ENCODE data around the gene DNMT3B. TPM values are rescaled to one million over a fixed set of nuclear protein-coding genes. Genes with fewer than 3 reads are reported as not detected.

The DNMT3B gene
- total and polyA plus RNA-seq, 9 of the 15 experiments (the other 6 are each of a cell fraction or from before 2014, with no cell fraction given) = 9.3 to 74.8 (median 49.1) TPM

- TF ChIP-seq GATA2 (CRISPR knock-in tag; IDR thresholded peaks at IDR 0.05) (peak; percentile 98), SRSF1 (IDR thresholded peaks at IDR 0.05; ENCODE audit: low read depth, low read length) (no peak), RBM17 (IDR thresholded peaks at IDR 0.05; ENCODE audit: borderline replicate concordance, low read depth, low read length) (no peak), SMARCA5 (IDR thresholded peaks at IDR 0.05) (peak; percentile 97), COPS2 (conservative IDR thresholded peaks at IDR 0.05) (no peak), ZNF133 (CRISPR knock-in tag; IDR thresholded peaks at IDR 0.05) (no peak), POLR2G (IDR thresholded peaks at IDR 0.05; ENCODE audit: low read depth, low read length) (no peak), RAD51 (IDR thresholded peaks at IDR 0.05; ENCODE audit: borderline replicate concordance, low read depth) (peak; percentile 40; the same call in 1 of the 2 replicates), FOSL1 (tag; conservative IDR thresholded peaks at IDR 0.05) (peak; percentile 94), RFX1 (IDR thresholded peaks at IDR 0.05) (no peak), ZBED1 (IDR thresholded peaks at IDR 0.05) (peak; percentile 90; the same call in 1 of the 2 replicates), ILK (tag; IDR thresholded peaks at IDR 0.05; ENCODE audit: borderline replicate concordance, low read depth) (no peak), HLTF (IDR thresholded peaks at IDR 0.05) (peak; percentile 48), KLF6 (CRISPR knock-in tag; IDR thresholded peaks at IDR 0.05; ENCODE audit: borderline replicate concordance) (peak; percentile 33; the same call in 1 of the 2 replicates)
- TF ChIP-seq, protein P1, sequence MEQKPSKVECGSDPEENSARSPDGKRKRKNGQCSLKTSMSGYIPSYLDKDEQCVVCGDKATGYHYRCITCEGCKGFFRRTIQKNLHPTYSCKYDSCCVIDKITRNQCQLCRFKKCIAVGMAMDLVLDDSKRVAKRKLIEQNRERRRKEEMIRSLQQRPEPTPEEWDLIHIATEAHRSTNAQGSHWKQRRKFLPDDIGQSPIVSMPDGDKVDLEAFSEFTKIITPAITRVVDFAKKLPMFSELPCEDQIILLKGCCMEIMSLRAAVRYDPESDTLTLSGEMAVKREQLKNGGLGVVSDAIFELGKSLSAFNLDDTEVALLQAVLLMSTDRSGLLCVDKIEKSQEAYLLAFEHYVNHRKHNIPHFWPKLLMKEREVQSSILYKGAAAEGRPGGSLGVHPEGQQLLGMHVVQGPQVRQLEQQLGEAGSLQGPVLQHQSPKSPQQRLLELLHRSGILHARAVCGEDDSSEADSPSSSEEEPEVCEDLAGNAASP (IDR thresholded peaks at IDR 0.05) = no peak
- TF ChIP-seq, protein P2, sequence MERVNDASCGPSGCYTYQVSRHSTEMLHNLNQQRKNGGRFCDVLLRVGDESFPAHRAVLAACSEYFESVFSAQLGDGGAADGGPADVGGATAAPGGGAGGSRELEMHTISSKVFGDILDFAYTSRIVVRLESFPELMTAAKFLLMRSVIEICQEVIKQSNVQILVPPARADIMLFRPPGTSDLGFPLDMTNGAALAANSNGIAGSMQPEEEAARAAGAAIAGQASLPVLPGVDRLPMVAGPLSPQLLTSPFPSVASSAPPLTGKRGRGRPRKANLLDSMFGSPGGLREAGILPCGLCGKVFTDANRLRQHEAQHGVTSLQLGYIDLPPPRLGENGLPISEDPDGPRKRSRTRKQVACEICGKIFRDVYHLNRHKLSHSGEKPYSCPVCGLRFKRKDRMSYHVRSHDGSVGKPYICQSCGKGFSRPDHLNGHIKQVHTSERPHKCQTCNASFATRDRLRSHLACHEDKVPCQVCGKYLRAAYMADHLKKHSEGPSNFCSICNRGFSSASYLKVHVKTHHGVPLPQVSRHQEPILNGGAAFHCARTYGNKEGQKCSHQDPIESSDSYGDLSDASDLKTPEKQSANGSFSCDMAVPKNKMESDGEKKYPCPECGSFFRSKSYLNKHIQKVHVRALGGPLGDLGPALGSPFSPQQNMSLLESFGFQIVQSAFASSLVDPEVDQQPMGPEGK (CRISPR knock-in tag; IDR thresholded peaks at IDR 0.05; ENCODE audit: borderline replicate concordance) = no peak
- TF ChIP-seq, protein P3, sequence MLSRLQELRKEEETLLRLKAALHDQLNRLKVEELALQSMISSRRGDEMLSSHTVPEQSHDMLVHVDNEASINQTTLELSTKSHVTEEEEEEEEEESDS (CRISPR knock-in tag; IDR thresholded peaks at IDR 0.05) = no peak
- TF ChIP-seq, protein P4, sequence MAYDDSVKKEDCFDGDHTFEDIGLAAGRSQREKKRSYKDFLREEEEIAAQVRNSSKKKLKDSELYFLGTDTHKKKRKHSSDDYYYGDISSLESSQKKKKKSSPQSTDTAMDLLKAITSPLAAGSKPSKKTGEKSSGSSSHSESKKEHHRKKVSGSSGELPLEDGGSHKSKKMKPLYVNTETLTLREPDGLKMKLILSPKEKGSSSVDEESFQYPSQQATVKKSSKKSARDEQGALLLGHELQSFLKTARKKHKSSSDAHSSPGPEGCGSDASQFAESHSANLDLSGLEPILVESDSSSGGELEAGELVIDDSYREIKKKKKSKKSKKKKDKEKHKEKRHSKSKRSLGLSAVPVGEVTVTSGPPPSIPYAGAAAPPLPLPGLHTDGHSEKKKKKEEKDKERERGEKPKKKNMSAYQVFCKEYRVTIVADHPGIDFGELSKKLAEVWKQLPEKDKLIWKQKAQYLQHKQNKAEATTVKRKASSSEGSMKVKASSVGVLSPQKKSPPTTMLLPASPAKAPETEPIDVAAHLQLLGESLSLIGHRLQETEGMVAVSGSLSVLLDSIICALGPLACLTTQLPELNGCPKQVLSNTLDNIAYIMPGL (CRISPR knock-in tag; IDR thresholded peaks at IDR 0.05) = no peak
- TF ChIP-seq, protein P5, sequence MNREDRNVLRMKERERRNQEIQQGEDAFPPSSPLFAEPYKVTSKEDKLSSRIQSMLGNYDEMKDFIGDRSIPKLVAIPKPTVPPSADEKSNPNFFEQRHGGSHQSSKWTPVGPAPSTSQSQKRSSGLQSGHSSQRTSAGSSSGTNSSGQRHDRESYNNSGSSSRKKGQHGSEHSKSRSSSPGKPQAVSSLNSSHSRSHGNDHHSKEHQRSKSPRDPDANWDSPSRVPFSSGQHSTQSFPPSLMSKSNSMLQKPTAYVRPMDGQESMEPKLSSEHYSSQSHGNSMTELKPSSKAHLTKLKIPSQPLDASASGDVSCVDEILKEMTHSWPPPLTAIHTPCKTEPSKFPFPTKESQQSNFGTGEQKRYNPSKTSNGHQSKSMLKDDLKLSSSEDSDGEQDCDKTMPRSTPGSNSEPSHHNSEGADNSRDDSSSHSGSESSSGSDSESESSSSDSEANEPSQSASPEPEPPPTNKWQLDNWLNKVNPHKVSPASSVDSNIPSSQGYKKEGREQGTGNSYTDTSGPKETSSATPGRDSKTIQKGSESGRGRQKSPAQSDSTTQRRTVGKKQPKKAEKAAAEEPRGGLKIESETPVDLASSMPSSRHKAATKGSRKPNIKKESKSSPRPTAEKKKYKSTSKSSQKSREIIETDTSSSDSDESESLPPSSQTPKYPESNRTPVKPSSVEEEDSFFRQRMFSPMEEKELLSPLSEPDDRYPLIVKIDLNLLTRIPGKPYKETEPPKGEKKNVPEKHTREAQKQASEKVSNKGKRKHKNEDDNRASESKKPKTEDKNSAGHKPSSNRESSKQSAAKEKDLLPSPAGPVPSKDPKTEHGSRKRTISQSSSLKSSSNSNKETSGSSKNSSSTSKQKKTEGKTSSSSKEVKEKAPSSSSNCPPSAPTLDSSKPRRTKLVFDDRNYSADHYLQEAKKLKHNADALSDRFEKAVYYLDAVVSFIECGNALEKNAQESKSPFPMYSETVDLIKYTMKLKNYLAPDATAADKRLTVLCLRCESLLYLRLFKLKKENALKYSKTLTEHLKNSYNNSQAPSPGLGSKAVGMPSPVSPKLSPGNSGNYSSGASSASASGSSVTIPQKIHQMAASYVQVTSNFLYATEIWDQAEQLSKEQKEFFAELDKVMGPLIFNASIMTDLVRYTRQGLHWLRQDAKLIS (CRISPR knock-in tag; IDR thresholded peaks at IDR 0.05) = no peak
Measured at GRCh38 chr20:32752458-32753250, 9.5 kb upstream of the DNMT3B start (continued).

Measured in K562 (cell line).